ENCODE data around the gene CCRL2. TPM values are rescaled to one million over a fixed set of nuclear protein-coding genes. Genes with fewer than 3 reads are reported as not detected.

CCRL2 gene
- total RNA-seq, 6 donors from 2014 or later = 4.2 to 25.5 (median 13.7) TPM

DNA sequence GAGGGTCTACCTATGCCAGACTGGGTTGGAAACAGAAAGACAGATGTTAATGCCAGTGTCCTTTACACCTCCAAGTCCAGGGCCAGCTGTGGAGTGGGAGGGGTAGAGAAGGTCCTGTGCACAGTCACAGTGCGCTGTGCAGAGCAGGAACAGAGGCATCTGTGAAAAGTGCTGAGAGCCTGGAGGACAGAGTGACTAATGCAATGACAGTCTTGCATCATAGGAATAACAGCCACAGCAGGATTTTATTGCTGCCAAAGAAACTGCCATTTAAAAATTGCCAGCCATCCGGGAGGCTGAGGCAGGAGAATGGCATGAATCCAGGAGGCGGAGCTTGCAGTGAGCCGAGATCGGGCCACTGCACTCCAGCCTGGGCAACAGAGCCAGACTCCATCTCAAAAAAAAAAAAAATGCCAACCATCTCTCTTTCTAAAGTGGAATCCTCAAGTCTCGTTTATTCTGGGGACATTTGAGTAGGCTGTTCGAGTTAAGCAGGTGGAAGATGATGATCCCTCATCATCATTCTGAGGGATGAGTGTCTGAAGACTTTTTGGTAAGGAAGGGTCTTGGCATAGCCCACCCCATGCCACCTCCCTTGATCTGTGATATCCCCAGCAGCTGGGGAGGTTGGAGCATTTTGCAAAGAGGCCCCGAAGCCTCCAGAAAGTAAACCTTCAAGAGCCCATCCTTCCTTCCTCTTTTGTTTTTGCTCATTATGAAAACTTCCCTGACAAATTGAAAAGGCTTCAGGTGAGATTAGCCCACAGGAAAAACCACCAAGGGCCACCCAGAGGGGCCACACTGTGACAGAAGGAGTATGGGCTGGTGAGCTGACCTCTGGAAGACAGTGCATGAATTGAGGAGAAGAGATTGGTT lies 45.4 kb upstream of the CCRL2 start:
- H3K4me3 ChIP-seq = no peak overlapping the region
- no peaks in the 10 kb centered on the region for H3K36me3 ChIP-seq
- peaks cover 9 to 18% (median 16%) of the 10 kb centered on the region in 4 donors for H3K4me1 ChIP-seq
- ATAC-seq (ENCODE audit: low FRiP score in 2 of 2) (peak; percentile 70 to 84), DNase-seq (peak in 1 of 2 donors; percentile 60)
- H3K9me3 ChIP-seq = no peaks in the 10 kb centered on the region
- 58 to 60% methylated on average over 8 of the region's 8 CpGs for WGBS, 2 donors
- no peaks in the 10 kb centered on the region for H3K27me3 ChIP-seq
- TF ChIP-seq POLR2AphosphoS5 (IDR thresholded peaks at IDR 0.05) (peak; percentile 18 to 41), POLR2A (IDR thresholded peaks at IDR 0.05) (no peak), EP300 (IDR thresholded peaks at IDR 0.05) (no peak)
- TF ChIP-seq, protein P1, sequence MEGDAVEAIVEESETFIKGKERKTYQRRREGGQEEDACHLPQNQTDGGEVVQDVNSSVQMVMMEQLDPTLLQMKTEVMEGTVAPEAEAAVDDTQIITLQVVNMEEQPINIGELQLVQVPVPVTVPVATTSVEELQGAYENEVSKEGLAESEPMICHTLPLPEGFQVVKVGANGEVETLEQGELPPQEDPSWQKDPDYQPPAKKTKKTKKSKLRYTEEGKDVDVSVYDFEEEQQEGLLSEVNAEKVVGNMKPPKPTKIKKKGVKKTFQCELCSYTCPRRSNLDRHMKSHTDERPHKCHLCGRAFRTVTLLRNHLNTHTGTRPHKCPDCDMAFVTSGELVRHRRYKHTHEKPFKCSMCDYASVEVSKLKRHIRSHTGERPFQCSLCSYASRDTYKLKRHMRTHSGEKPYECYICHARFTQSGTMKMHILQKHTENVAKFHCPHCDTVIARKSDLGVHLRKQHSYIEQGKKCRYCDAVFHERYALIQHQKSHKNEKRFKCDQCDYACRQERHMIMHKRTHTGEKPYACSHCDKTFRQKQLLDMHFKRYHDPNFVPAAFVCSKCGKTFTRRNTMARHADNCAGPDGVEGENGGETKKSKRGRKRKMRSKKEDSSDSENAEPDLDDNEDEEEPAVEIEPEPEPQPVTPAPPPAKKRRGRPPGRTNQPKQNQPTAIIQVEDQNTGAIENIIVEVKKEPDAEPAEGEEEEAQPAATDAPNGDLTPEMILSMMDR (IDR thresholded peaks at IDR 0.05) = no peak
- peak overlapping the region in 2 of 4 donors; percentile 12 to 33 for H3K27ac ChIP-seq

- WGBS, 2 donors = 79 to 89% methylated on average over 4 of the region's 4 CpGs
- Histone ChIP-seq H3K9me3 (no peaks in the 10 kb centered on the region), H3K4me1 (peaks cover 9 to 34% (median 18%) of the 10 kb centered on the region in 4 donors), H3K36me3 (no peaks in the 10 kb centered on the region), H3K4me3 (no peak overlapping the region), H3K27ac (no peak overlapping the region), H3K27me3 (no peaks in the 10 kb centered on the region)
- ATAC-seq (ENCODE audit: low FRiP score in 2 of 2) = no peak
- no peak for DNase-seq
- TF ChIP-seq, protein P1 (IDR thresholded peaks at IDR 0.05) = no peak
- TF ChIP-seq POLR2AphosphoS5 (IDR thresholded peaks at IDR 0.05) = no peak
- no peak for TF ChIP-seq POLR2A (IDR thresholded peaks at IDR 0.05)
- no peak for TF ChIP-seq EP300 (IDR thresholded peaks at IDR 0.05)
Measured at GRCh38 chr3:46365041-46365440, 42.0 kb upstream of the CCRL2 start.

DNA sequence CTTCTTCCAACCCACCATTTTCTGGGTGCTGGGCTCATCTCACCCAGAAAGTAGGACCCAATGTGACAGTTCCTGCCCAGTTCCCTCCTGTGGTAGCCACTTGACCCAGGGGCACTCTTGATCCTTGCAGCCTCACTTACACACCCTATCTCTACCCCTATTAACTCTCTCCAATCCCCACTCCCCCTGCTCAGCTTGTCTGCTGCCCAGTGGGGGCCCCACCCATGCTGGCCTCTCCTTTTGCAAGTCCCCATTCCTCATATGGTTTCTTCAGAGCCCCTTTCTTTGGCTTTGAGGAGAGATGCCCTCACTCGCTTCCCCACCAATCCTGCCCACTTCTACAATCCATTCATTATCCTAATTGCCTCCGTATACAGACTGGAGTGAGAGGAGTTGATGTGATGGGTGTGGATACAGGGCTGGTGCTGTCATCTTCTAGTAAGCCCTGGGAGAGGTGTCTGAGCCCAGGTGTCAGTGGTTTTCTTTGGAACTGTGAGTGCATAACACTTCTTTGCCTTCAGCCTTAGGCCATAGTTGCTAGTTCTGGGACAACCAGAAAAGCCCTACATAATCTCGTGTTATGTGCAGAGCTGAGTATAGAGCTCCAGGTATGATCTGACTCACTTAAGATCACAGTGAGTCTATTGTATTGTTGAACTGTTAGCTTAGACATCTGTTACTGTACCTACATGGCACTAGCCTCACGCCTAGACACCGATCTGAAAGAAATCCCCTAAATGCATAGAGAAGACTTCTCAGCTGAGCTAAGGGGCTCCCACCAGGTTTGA lies 41.1 kb upstream of the CCRL2 start:
- Histone ChIP-seq H3K9me3 (no peaks in the 10 kb centered on the region), H3K4me1 (peaks cover 13 to 37% (median 21%) of the 10 kb centered on the region in 4 donors), H3K27ac (no peak overlapping the region), H3K27me3 (no peaks in the 10 kb centered on the region), H3K4me3 (no peak overlapping the region), H3K36me3 (no peaks in the 10 kb centered on the region)
- 92 to 98% methylated on average over 5 of the region's 5 CpGs for WGBS, 2 donors
- TF ChIP-seq POLR2AphosphoS5 (IDR thresholded peaks at IDR 0.05) = no peak
- TF ChIP-seq, protein P1 (IDR thresholded peaks at IDR 0.05) = no peak
- TF ChIP-seq POLR2A (IDR thresholded peaks at IDR 0.05) = no peak
- TF ChIP-seq EP300 (IDR thresholded peaks at IDR 0.05) = no peak
- no peak for DNase-seq
- ATAC-seq (ENCODE audit: low FRiP score in 2 of 2) = no peak

GRCh38 chr3:46367811-46368210 lies 39.2 kb upstream of the CCRL2 start:
- peak overlapping the region in 1 of 4 donors; percentile 46 for H3K27ac ChIP-seq
- no peaks in the 10 kb centered on the region for H3K27me3 ChIP-seq
- H3K9me3 ChIP-seq = no peaks in the 10 kb centered on the region
- DNase-seq = no peak
- no peak overlapping the region for H3K4me3 ChIP-seq
- H3K4me1 ChIP-seq = peaks cover 12 to 30% (median 17%) of the 10 kb centered on the region in 4 donors
- no peak for ATAC-seq (ENCODE audit: low FRiP score in 2 of 2)
- WGBS, 2 donors = 86 to 87% methylated on average over 5 of the region's 5 CpGs
- no peaks in the 10 kb centered on the region for H3K36me3 ChIP-seq
- TF ChIP-seq POLR2A (IDR thresholded peaks at IDR 0.05) = no peak
- TF ChIP-seq POLR2AphosphoS5 (IDR thresholded peaks at IDR 0.05) = no peak
- TF ChIP-seq, protein P1 (IDR thresholded peaks at IDR 0.05) = no peak
- TF ChIP-seq EP300 (IDR thresholded peaks at IDR 0.05) = no peak

All from upper lobe of left lung (tissue), 6 donors.